GM21390 (cell line): Measurements from ENCODE around the gene GPD2.
"Not testable (repeated sequence)": the region's sequence is repeated elsewhere in the genome, so short reads cannot be mapped to it uniquely, and the experiment has no call there.

ENCODE experiments used
- ATAC-seq: cut with Tn5 transposase; IDR thresholded peaks from one replicate; pipeline ENCODE4 v1.9.1; 2021; ENCODE audit not compliant: unreplicated experiment

Gene GPD2

DNA sequence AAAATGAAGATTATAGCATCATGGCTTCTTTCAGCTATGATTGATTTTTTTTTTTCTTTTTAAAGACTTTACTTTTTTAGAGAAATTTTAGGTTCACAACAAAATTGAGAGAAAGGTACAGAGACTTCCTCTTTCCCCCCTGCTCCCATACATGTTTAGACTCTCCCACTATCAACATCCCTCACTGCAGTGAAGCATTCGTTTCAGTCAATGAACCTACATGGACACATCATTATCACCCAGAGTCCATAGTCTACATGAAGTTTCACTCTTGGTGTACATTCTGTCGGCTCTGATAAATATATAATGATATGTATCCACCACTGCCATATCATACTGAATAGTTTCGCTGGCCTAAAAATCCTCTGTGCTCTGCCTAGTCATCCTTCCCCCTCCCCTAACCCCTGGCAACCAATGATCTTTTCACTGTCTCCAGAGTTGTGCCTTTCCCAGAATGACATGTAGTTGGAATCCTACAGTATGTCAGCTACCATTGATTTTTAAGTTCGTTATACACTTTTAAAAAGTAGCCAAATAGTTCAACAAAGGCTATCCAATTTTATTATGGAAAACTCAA lies 86.8 kb downstream of the GPD2 start:
- no peak for ATAC-seq

DNA sequence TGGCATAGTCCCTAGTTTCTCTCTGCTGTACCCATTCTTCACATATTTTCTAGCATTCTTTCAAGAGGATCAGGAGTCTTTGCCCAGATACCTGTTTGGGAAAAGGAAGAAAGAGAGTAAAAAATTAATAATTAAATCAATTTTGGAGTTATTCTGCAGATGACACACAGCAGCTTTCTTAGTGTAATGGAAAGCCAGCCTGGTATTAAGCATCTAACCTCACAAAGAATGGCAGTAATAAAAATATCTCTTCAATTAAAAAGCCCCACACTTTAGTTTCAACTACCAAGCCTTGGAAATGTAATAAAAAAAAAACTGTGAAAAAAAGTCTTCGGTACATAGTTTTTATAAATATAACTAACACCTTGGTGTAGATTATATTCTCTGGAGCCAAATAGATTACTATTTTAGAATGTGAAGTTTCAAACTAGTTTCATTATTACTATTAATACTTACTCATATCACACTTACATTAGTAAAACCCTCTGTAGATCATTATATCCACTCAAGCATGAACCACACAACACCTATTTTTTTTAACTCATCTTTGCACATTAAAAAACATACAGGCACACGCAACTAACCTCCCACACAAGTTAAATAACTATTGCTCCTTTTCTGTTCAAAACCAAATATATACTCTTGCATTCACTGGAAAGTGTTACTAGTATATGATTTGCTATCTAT lies 90.9 kb downstream of the GPD2 start:
- ATAC-seq, result peak; percentile 95

DNA sequence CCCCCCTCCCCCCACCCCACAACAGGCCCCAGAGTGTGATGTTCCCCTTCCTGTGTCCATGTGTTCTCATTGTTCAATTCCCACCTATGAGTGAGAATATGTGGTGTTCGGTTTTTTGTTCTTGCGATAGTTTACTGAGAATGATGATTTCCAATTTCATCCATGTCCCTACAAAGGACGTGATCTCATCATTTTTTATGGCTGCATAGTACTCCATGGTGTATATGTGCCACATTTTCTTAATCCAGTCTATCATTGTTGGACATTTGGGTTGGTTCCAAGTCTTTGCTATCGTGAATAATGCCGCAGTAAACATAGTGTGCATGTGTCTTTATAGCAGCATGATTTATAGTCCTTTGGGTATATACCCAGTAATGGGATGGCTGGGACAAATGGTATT lies 92.4 kb downstream of the GPD2 start:
- ATAC-seq, result not testable (repeated sequence)

DNA sequence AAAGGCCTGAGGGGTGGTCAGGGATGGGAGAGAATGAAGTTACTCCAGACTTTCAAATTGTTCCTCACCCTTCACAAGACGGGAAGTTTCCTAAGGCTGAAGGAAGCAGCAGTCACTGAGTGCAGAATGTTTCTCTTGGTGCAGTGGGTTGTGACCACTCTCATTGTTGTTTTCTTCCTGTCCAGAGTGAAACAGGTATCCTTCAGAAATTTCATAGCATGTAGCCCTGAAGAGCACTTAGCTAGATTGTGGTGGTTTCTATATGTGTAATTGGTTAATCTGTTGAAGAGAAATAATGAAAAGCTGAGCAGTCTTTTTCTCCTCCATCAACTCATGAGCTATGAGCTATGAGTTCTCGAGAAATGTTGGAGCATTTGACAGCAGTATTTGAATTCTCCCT lies 96.8 kb downstream of the GPD2 start:
- peak; percentile 72 for ATAC-seq

DNA sequence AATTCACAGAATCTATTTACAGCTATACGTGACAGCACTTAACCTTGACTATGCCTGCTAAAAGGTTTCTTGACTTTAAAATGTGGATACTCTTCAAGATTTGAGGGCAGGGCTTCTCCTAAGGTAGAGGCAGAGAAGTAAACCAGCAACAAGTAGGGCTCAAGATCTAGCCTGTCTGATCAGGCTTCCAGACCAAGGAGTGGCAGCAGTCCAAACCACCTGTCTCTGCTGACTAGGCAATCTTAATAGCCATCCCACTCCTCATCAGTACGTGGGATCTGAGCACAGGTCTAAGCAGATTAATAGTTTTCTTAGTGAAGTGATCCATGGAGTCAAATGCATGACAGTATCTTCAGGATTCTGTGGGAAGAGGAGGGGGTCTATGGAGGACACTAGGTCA lies 100.4 kb downstream of the GPD2 start:
- no peak for ATAC-seq

DNA sequence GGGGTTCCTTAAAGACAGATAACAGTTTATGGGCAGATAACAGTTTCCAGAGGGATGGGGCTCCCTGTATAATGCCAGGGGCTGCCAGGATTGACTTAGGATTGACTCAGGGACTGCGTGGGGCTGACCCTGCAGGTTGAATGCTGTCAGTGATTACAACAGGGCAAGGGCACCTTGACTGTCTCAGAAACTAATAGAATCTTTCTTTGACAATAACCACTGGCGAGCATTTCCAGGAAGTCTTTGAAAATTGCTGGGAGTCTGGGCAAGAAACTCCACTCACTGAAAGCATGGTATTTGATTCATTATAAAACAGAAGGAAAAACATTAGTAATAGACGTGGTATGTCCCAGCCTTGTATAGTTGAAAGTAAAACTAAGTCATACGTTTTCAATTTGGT lies 101.0 kb downstream of the GPD2 start:
- ATAC-seq, result no peak

DNA sequence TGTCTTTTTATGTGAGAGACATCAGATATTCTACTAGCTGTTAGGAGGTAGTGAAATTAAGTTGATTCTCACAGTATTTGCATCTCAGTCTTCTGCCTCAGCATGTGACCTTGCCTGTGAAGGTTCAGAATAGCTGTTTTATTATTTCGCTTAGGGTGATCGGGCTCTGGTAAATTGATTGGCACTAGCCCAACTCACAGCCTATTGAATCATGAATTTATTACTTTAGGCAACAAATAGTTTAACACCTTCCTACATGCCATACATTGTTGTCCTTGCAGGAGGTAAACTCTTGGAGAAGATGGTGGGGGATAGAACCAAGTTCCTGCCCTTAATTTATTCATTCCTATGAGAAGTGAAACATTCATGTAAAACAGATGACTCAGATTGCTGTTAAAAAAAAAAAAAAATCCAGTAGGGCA lies 101.9 kb downstream of the GPD2 start:
- peak; percentile 68 for ATAC-seq

DNA sequence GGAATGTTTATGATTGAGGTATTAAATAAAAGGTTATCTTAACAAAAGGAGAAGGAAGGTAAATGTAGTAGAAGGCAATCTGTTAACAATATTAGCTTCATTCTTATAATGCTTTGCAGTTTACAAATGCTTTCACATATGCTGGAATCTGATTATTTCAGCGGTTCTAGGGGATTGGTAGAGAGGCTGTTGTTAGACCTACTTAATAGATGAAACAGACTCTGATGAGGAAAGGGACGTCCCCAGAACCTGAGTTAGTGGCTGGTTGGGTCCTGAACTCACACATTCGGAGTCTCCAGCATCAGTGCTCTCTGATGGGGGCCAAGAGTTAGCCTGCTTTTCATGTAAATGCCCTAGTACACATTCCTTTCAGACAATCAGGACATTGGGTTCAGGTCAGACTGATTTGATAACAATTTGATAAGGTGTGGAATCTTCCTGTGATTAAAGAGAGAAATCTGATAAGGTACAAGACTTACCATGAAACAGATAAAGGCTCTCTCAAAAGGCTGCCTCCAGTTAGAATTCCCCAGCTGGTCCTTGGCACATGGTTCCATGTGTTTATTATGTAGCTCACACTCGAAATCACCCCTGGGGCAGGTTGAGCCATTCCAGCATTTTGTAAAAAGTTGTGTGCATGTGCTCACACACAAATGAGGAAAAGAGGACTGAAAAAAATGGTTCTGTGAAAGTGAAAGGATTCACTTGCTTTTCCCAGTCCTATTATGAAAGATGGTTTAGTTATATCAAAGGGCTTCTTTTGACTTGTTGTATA lies 103.1 kb downstream of the GPD2 start:
- no peak for ATAC-seq

DNA sequence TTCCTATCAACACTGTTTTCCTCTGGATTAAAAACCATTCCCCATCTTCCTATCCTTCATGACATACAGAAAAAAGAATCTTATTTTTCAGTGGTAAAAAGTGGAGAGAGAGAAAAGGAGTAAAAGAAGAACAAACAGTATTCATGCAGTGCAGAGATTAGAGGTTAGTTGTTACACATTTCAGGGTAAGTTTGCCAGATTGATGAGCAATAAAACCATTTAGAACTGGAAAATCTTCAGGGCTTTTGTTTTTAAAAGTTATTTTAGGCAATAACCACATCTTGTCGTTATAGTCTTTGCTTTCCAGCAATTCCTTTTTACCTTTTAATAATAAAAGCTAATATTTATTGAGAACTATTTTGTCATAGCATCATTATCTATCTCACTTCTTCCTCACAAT lies 104.5 kb downstream of the GPD2 start:
- ATAC-seq, result no peak

DNA sequence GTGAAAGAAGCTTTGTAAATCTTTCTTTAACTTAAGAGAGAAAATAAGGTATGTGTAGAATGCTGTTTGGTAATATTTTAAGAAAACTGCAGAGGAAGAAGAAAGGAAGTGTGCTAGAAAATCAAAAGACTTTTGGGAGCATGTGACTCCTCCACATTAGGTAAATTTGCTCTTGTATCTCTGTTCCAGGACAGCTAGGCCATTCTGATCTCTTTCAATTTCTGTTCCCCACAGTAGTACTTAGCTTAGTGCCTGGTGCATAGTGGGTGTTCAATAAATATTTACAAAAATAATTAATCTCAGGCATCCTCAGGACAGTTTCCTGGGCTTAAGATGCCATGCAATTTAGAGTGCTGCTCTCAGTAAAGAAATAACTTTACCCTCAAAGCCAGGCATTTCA lies 105.0 kb downstream of the GPD2 start:
- no peak for ATAC-seq

DNA sequence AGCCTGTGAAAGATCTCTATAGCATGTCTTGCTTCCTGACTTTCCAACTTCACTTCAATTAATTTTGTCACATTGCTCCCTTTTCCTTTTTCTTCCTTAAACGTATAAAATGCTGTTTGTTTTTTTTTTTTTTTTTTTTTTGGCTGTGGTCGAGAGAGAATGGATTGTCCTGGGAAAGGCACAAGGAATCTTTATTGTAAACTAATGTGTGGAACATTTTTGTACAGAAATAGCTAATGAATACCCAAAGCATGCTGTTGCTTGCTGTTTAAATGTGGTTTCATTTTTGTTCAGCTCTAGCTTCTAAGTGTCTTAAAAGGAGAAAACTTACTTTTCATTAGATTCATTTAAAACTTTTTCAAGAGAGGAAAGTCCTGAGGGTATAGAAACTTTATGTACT lies 105.5 kb downstream of the GPD2 start:
- ATAC-seq, result no peak

DNA sequence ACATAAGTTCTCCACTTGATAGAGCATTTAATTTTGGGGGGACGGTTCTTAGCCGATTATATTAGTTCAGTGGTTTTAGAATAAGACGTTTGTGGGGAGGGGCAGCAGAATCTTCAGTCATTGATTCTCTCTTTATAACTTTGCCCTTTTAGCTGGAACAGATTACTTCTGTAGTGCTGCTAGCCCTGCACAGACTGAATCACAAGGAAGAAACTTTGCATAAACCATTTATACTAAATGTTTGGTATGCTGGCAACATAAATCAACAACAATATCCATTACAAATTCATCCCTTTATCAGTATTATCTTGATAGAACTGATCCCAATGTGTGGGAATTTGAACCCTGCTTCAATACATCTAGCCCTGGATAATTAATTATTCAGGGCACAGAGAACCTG lies 112.2 kb downstream of the GPD2 start:
- no peak for ATAC-seq

DNA sequence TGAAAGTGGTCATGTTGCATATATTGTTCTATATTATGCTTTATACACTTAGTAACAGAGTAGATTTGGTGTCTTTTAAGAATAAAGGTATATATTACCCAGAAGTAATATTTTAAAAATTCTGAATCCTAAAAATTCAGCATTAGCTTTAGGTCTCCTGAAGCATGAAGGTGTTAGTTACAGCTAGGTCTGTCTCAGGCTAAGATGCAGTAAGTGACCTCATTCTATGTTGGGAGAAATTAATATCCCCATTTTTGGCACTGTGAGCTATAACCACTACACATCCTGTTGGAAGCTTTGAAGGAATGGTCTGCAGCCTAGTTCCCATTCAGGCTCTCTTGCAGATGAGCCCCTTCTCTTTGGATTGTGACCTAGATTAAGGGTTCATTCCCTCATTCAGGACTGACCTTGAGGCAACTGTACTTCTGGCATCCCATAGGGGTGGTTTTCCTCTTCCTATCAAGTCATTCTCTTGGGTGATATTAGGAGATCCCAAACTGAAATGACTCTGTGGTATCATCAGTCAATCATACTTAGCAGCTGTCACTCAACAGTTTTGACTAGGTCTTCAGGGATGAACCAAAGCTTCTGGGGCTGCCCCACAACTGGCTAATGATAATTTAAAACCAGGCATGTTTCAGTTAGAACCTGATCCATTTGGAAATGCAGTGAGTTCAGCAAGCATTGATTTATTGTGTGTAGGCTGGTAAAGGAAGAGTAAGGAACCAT lies 117.7 kb downstream of the GPD2 start:
- no peak for ATAC-seq

DNA sequence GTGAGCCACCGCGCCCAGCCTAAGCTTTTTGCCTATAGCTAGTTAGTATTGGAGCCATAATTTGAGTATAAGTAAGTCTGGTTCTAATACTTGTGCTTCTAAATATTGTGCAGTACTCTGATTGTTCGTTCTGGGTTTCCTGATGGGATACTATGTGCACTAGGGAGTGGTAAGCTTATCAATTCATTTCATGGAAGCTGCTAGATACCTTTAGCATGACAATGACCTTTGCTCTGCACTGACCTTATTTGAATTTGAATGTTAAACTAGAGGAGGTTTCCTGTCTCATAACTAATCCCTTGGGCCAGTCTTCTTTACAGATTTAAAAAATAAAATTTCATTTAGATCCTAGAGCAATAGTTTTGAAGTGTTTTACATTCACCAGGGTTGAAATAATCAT lies 125.1 kb downstream of the GPD2 start:
- ATAC-seq, result no peak

DNA sequence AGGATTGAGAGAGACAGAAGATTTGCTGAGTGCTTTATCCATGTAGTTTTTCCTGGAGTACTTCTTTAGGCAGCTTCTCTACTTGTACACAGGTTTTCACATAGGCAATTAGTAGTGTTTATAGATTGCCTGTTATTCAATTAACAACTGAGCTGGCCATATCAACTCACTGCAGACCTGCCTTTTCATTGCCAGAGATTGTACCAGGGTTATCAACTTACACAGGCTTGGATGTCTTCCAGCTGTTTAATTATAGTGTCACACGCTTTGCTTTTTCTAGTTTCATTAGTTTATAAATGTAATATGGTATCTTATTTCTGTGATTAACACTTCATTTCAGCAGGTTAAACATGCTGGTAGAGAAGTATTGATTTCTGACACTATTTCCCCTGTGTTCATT lies 125.9 kb downstream of the GPD2 start:
- no peak for ATAC-seq

DNA sequence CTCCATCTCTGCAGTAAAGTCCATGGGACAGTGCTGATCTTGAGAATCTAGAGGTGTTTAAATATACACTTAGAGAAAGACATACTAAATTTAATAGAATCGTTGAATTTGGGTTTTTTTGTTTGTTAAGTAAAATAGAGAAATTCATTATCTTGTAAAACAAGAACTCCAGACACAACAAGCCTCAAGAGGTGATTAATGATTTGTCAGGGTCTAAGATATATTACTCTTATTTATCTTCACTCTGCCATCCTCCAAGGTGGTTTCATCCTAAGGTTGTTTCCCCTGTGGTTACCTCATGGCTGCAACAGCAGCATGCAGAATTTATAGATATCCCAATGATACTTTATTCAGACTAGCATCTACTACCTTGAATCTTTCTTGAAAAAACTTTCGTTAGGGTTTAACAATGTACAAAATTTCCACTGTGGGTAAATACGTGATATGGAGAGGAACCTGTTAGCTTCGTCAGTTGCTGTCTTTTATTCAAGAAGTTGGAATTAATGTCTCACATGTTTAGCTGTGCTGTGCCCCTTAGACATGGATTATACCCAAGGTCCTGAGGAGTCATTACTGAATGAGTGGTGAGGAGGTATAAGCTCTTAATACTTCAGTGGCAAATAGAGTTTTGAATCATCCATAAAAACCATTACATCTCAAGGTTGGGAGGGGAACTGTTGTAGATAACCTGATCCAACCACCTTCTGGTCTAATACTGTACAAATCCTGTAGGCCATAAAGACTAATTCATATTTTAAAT lies 128.0 kb downstream of the GPD2 start:
- ATAC-seq, result no peak

DNA sequence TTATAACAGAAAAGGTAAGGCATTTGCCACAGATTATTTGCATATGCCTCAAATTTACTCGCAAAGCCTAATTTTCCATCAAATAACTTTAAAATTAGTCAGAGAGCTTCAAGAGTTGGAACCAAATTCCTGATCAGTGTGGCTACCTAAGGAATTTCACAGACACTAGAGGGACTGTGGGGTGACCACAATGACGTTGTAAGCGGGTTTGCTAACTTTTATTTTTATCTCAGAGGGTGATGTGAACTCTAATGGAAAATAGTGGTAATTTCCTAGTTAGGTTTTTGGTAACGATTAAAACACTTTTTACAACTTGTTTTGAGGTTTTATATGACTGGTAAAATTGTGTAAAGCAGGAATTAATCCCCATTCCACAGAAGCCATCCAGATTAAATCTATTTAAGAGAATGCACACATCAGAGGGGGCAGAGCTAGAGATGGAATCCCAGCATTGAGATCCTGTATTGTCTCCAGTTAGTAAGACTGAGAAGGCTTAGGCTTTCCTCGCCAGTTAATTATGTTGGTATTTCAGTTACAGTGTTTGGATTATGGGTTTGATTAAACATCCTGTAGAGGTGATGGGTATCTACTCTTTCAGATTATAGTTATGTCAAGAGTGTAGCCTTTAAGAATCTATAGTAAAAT lies 129.0 kb downstream of the GPD2 start:
- ATAC-seq, result no peak

DNA sequence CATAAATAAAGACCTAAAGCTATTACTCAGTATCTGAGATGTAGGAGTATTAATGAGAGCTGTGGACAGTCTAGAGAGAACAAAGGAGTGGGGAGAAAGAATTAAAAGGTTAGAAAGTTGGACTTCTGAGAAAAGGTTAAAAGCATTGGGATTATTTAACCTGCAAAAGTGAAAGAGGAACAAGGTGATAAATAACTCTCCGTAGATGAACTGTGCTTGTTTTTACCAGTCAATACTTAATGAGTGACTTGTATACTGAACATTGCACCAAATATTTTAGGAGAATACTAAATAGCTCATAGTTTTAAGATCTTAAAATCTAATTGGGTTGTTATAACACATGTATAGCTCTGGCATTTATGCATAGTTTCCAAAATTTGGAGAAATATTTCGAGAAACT lies 137.5 kb downstream of the GPD2 start:
- peak; percentile 64 for ATAC-seq

DNA sequence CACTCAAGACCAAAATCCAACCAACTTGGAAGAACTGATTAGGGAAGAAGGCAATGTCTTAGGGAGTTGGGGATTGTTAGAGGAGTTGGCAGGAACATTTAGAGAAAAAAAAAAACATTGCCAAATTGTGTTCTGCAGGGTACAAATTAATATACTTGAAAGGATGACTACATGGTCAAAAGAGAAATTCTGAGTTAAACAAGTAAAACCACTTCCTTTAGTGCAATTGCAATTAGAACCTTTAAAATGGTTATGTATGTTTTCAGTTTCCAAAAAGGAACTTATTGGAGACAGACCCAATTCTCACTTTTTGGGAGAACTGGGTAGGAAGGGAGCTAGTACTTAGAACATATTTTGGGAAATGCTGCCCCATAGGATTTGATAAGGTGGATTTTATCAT lies 137.9 kb downstream of the GPD2 start:
- ATAC-seq, result no peak

DNA sequence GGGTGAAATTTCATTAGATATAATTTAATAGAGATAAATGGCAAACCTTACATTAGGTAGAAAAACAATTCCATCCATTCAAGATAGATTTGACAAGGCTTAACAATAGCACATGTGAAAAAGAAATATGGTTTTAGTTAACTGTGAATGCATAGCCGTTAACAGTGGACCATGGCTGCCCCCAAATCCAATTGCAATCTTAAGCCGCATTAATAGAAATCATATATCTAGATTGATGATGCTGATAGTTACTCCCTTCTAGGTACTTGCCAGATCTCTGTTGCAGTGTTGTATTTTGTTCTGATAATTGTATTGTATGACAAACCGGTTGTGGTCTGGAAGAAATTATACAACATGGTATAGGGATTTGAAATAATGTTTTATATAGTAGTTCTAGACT lies 139.8 kb downstream of the GPD2 start:
- no peak for ATAC-seq

DNA sequence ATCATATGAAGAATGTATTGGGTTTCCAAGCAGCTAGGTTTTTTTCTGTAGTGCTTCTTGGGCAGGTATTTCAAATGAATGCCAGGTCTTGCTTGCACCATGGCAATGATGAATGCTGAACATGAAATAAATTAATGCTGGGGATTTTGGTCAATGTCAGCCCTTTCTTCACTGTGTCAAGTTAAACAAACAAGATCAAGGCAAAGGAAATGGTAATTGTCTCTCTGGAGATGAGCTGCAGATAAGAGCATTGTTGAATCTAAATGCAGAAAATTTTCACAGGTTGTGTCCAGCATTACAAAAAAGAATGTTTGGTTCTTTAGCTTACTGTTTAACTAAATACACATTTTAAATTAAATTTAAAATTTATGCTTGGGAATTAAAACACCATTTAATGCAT lies 144.3 kb downstream of the GPD2 start:
- no peak for ATAC-seq
